CD8-positive, alpha-beta memory T cell (primary cell): ENCODE measurements around the gene DYSF. TPM values are rescaled to one million over a fixed set of nuclear protein-coding genes. Genes with fewer than 3 reads are reported as not detected.

Experiments used
- CTCF ChIA-PET: fragments of 350-600 bp; sonication (Branson Sonifier 250); formaldehyde crosslinking; loops from one replicate; lab custom pipeline; 2021; ENCODE audit warnings: antibody characterized with exemption; lab: Charles Lee
- POLR2A ChIA-PET: fragments of 350-600 bp; sonication (Branson Sonifier 250); formaldehyde crosslinking; loops from one replicate; lab custom pipeline; 2021; ENCODE audit warnings: antibody characterized with exemption; lab: Charles Lee
- DNase-seq, 5 donors: peaks; one replicate each; pipeline versions ENCODE4 v3.0.0 to v3.0.0-alpha.2; 2020 to 2022; ENCODE audit warnings: mixed read lengths in 1 of 5
- H3K27ac ChIP-seq: one replicate; pipeline ENCODE4 v1.7.0; 2013; ENCODE audit warnings: low read depth, mild to moderate bottlenecking, low read length, moderate library complexity
- H3K27me3 ChIP-seq: 2 replicates; pipeline ENCODE4 v1.7.0; 2013; ENCODE audit warnings: low read length, mild to moderate bottlenecking; ENCODE audit not compliant: insufficient read depth, poor library complexity, severe bottlenecking
- H3K36me3 ChIP-seq: 2 replicates; pipeline ENCODE4 v1.7.0; 2013; ENCODE audit warnings: mild to moderate bottlenecking, low read length, moderate library complexity; ENCODE audit not compliant: insufficient read depth
- H3K4me1 ChIP-seq: 2 replicates; pipeline ENCODE4 v1.7.0; 2013; ENCODE audit warnings: mild to moderate bottlenecking, low read length, moderate library complexity; ENCODE audit not compliant: insufficient read depth
- H3K4me3 ChIP-seq: 2 replicates; pipeline ENCODE4 v1.7.0; 2013; ENCODE audit warnings: mild to moderate bottlenecking, low read length
- H3K9me3 ChIP-seq: 2 replicates; pipeline ENCODE4 v1.7.0; 2013; ENCODE audit warnings: mild to moderate bottlenecking, low read length
- H3K27ac Mint-ChIP-seq, 8 donors: one replicate each; pipeline ENCODE4 v1.8.0; 2020 to 2021; ENCODE audit warnings: mixed read lengths in 8 of 8, mild to moderate bottlenecking in 6 of 8, inconsistent platforms in 3 of 8, moderate library complexity in 3 of 8
- H3K27me3 Mint-ChIP-seq, 2 donors: one replicate each; pipeline ENCODE4 v1.8.0; 2020 to 2021; ENCODE audit warnings: mixed read lengths in 2 of 2, mild to moderate bottlenecking in 1 of 2, moderate library complexity in 1 of 2
- H3K36me3 Mint-ChIP-seq, 3 donors: one replicate each; pipeline ENCODE4 v1.8.0; 2020 to 2021; ENCODE audit warnings: mixed read lengths in 3 of 3, inconsistent platforms in 1 of 3, mild to moderate bottlenecking in 1 of 3
- H3K4me1 Mint-ChIP-seq, 3 donors: one replicate each; pipeline ENCODE4 v1.8.0; 2020 to 2021; ENCODE audit warnings: mixed read lengths in 3 of 3, inconsistent platforms in 1 of 3, mild to moderate bottlenecking in 1 of 3
- H3K4me3 Mint-ChIP-seq, 7 donors: one replicate each; pipeline ENCODE4 v1.8.0; 2020 to 2021; ENCODE audit warnings: mixed read lengths in 7 of 7, mild to moderate bottlenecking in 6 of 7, moderate library complexity in 4 of 7, inconsistent platforms in 2 of 7
- H3K9me3 Mint-ChIP-seq, 5 donors: one replicate each; pipeline ENCODE4 v1.8.0; 2020 to 2022; ENCODE audit warnings: mixed read lengths in 5 of 5, mild to moderate bottlenecking in 3 of 5, moderate library complexity in 2 of 5, inconsistent platforms in 1 of 5
- polyA plus RNA-seq: library from polyadenylated mRNA; unstranded; fragments of 300-500 nt; fragmentation: Illumina TruSeq; gene quantifications from one replicate; pipeline ENCODE4 v1.2.3, GENCODE V29; 2021
- total RNA-seq, 2 experiments: library from RNA; stranded (reverse); gene quantifications; one replicate each; pipeline ENCODE4 v1.2.3, GENCODE V29; 2021

Gene DYSF
- total and polyA plus RNA-seq, 3 experiments from 2014 or later: 3.6 to 4.8 (median 3.9) TPM

GRCh38 chr2:71702071-71702970, 249.0 kb downstream of the DYSF start:
- H3K4me3 ChIP-seq: no peak overlapping the region
- Mint-ChIP-seq H3K36me3 (no peaks in the 10 kb centered on the region), H3K27ac (no peak overlapping the region), H3K27me3 (peaks cover 0 to 8% of the 10 kb centered on the region in 2 donors), H3K9me3 (no peaks in the 10 kb centered on the region), H3K4me1 (no peaks in the 10 kb centered on the region), H3K4me3 (no peak overlapping the region)
- CTCF ChIA-PET: interaction anchor here (1.0 kb wide), 1 partner anchor 13 kb away, joined by 4 read pairs; no protein-coding TSS in a partner anchor
- no peaks in the 10 kb centered on the region for H3K4me1 ChIP-seq
- no peak overlapping the region for H3K27ac ChIP-seq
- POLR2A ChIA-PET: no interaction called here
- H3K27me3 ChIP-seq: no peaks in the 10 kb centered on the region
- no peaks in the 10 kb centered on the region for H3K9me3 ChIP-seq
- no peaks in the 10 kb centered on the region for H3K36me3 ChIP-seq
- no peak for DNase-seq

GRCh38 chr2:71702971-71703898, 249.9 kb downstream of the DYSF start:
- no peaks in the 10 kb centered on the region for H3K4me1 ChIP-seq
- ChIA-PET CTCF (no interaction called here), POLR2A (no interaction called here)
- no peak overlapping the region for H3K27ac ChIP-seq
- DNase-seq: no peak
- Mint-ChIP-seq H3K9me3 (no peaks in the 10 kb centered on the region), H3K4me3 (no peak overlapping the region), H3K27me3 (peaks cover 0 to 10% of the 10 kb centered on the region in 2 donors), H3K27ac (no peak overlapping the region), H3K4me1 (no peaks in the 10 kb centered on the region), H3K36me3 (no peaks in the 10 kb centered on the region)
- H3K36me3 ChIP-seq: no peaks in the 10 kb centered on the region
- no peaks in the 10 kb centered on the region for H3K27me3 ChIP-seq
- no peaks in the 10 kb centered on the region for H3K9me3 ChIP-seq
- no peak overlapping the region for H3K4me3 ChIP-seq

GRCh38 chr2:71704131-71704561, 250.8 kb downstream of the DYSF start:
- Histone ChIP-seq H3K9me3 (no peaks in the 10 kb centered on the region), H3K27ac (no peak overlapping the region), H3K36me3 (no peaks in the 10 kb centered on the region), H3K4me1 (no peaks in the 10 kb centered on the region), H3K4me3 (no peak overlapping the region), H3K27me3 (no peaks in the 10 kb centered on the region)
- ChIA-PET POLR2A (no interaction called here), CTCF (no interaction called here)
- no peak overlapping the region for H3K4me3 Mint-ChIP-seq
- H3K4me1 Mint-ChIP-seq: no peaks in the 10 kb centered on the region
- peaks cover 0 to 12% of the 10 kb centered on the region in 2 donors for H3K27me3 Mint-ChIP-seq
- no peaks in the 10 kb centered on the region for H3K36me3 Mint-ChIP-seq
- no peaks in the 10 kb centered on the region for H3K9me3 Mint-ChIP-seq
- no peak overlapping the region for H3K27ac Mint-ChIP-seq
- DNase-seq: no peak

DNA sequence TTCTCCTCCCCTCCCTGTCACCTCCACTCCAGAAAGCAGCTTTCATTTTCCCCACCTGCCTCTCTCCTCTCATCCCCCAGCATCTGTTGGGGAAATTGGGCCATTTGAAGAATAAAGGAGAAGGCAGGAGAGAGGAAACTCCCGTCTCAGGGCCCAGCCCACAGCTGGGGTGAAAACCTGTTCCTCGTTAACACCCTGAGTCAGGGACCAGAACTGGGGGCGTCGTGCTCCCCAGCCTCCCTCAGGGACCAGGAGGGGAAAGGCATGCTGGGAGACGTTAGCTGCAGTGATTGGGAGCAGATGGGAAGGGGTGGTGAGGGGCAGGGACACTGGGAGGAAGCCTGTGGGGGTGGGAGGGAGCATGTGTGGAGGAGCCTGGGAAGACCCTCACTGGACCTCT, 251.3 kb downstream of the DYSF start:
- Mint-ChIP-seq H3K36me3 (no peaks in the 10 kb centered on the region), H3K9me3 (no peaks in the 10 kb centered on the region), H3K4me1 (no peaks in the 10 kb centered on the region), H3K27me3 (peaks cover 0 to 12% of the 10 kb centered on the region in 2 donors), H3K4me3 (no peak overlapping the region), H3K27ac (no peak overlapping the region)
- Histone ChIP-seq H3K27me3 (no peaks in the 10 kb centered on the region), H3K27ac (no peak overlapping the region), H3K36me3 (no peaks in the 10 kb centered on the region), H3K4me3 (no peak overlapping the region), H3K4me1 (no peaks in the 10 kb centered on the region), H3K9me3 (no peaks in the 10 kb centered on the region)
- ChIA-PET CTCF (no interaction called here), POLR2A (no interaction called here)
- no peak for DNase-seq

DNA sequence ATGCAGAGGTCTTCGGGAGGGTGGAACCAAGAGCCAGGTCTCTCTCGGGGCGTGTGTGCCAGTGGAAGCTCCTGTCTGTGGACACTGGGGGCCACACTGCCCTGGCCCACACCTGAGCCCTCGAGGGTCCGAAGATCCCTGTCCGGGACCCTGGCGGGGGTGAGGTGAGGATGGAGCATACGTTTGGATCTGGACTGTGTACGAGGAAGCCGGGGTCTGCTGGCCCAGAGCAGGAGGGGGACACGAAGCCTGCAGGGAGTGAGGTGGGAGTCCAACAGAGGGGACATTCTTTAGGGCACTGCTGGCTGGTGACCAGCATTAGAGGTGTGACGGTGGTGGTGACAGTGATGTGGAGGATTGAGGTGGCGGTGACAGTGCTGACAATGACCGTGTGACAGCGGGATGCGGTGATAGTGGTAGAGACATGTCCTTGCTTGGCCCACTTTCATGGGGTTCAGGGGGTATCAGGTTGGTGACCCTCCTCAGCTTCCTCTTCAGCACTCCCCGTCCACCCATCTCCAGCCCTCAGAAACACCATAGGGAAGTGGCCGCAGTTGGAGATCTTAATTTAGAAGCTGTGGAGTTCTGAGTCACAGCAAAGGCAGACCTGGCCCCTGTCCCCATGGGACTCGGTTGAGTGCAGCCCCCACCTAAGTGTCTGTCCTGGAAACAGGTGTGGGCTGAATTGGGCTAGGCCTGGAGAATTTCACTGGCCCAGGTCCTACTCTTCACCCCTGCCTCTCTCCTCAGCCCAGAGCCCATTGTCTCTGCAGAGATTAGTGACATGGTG, 252.0 kb downstream of the DYSF start:
- no peaks in the 10 kb centered on the region for H3K36me3 Mint-ChIP-seq
- ChIA-PET POLR2A (no interaction called here), CTCF (no interaction called here)
- Histone ChIP-seq H3K27ac (no peak overlapping the region), H3K36me3 (no peaks in the 10 kb centered on the region), H3K4me3 (no peak overlapping the region), H3K4me1 (no peaks in the 10 kb centered on the region), H3K27me3 (no peaks in the 10 kb centered on the region), H3K9me3 (no peaks in the 10 kb centered on the region)
- H3K4me1 Mint-ChIP-seq: no peaks in the 10 kb centered on the region
- H3K27me3 Mint-ChIP-seq: peaks cover 0 to 13% of the 10 kb centered on the region in 2 donors
- H3K9me3 Mint-ChIP-seq: no peaks in the 10 kb centered on the region
- no peak overlapping the region for H3K27ac Mint-ChIP-seq
- no peak for DNase-seq
- H3K4me3 Mint-ChIP-seq: peak overlapping the region in 1 of 7 donors; percentile 41

GRCh38 chr2:71706121-71706520, 252.8 kb downstream of the DYSF start:
- Mint-ChIP-seq H3K4me1 (no peaks in the 10 kb centered on the region), H3K36me3 (no peaks in the 10 kb centered on the region), H3K27ac (no peak overlapping the region), H3K9me3 (no peaks in the 10 kb centered on the region), H3K4me3 (no peak overlapping the region), H3K27me3 (peaks cover 0 to 15% of the 10 kb centered on the region in 2 donors)
- H3K9me3 ChIP-seq: no peaks in the 10 kb centered on the region
- DNase-seq: no peak
- ChIA-PET POLR2A (no interaction called here), CTCF (no interaction called here)
- H3K27ac ChIP-seq: no peak overlapping the region
- H3K4me3 ChIP-seq: no peak overlapping the region
- no peaks in the 10 kb centered on the region for H3K27me3 ChIP-seq
- H3K36me3 ChIP-seq: no peaks in the 10 kb centered on the region
- H3K4me1 ChIP-seq: no peaks in the 10 kb centered on the region

- Histone ChIP-seq H3K36me3 (no peaks in the 10 kb centered on the region), H3K4me1 (no peaks in the 10 kb centered on the region), H3K27me3 (no peaks in the 10 kb centered on the region), H3K4me3 (no peak overlapping the region), H3K27ac (no peak overlapping the region), H3K9me3 (no peaks in the 10 kb centered on the region)
- Mint-ChIP-seq H3K4me1 (no peaks in the 10 kb centered on the region), H3K4me3 (no peak overlapping the region), H3K9me3 (no peaks in the 10 kb centered on the region), H3K27me3 (peaks cover 4 to 18% of the 10 kb centered on the region in 2 donors), H3K36me3 (no peaks in the 10 kb centered on the region), H3K27ac (no peak overlapping the region)
- ChIA-PET CTCF (no interaction called here), POLR2A (no interaction called here)
- no peak for DNase-seq
These were observed 253.5 kb downstream of the DYSF start for GRCh38 chr2:71706836-71707235.
